GM18505 (cell line): ENCODE results near the gene MYG1.
"Not testable (repeated sequence)": the region's sequence is repeated elsewhere in the genome, so short reads cannot be mapped to it uniquely, and the experiment has no call there.

ENCODE experiments used
- ATAC-seq: cut with Tn5 transposase; IDR thresholded peaks from one replicate; pipeline ENCODE4 v1.9.1; 2021; ENCODE audit not compliant: unreplicated experiment
- POLR2A ChIP-seq: IDR thresholded peaks from 4 replicates; pipeline ENCODE4 v1.6.1; 2011; ENCODE audit warnings: borderline replicate concordance; ENCODE audit not compliant: insufficient read depth, insufficient read length; ENCODE audit errors: extremely low read depth

Gene MYG1

GRCh38 chr12:53326460-53327185 is 27.1 kb downstream of the MYG1 start:
- no peak for ATAC-seq
- no peak for TF ChIP-seq POLR2A

GRCh38 chr12:53327435-53328042 is 28.0 kb downstream of the MYG1 start:
- no peak for ATAC-seq
- no peak for TF ChIP-seq POLR2A

GRCh38 chr12:53328043-53328435 is 28.5 kb downstream of the MYG1 start:
- no peak for ATAC-seq
- TF ChIP-seq POLR2A = no peak

- no peak for ATAC-seq
- TF ChIP-seq POLR2A = no peak
These were observed 31.2 kb downstream of the MYG1 start for GRCh38 chr12:53330671-53331070.

- not testable (repeated sequence) for ATAC-seq
These were observed 32.8 kb downstream of the MYG1 start for GRCh38 chr12:53332339-53332738.

GRCh38 chr12:53332744-53333143 is 33.2 kb downstream of the MYG1 start:
- TF ChIP-seq POLR2A = no peak
- no peak for ATAC-seq

- no peak for TF ChIP-seq POLR2A
- ATAC-seq = no peak
These were observed 33.8 kb downstream of the MYG1 start for GRCh38 chr12:53333289-53333688.

GRCh38 chr12:53333845-53334244 is 34.4 kb downstream of the MYG1 start:
- ATAC-seq = no peak
- TF ChIP-seq POLR2A = no peak

- ATAC-seq = no peak
- no peak for TF ChIP-seq POLR2A
These were observed 35.3 kb downstream of the MYG1 start for GRCh38 chr12:53334822-53335221.

GRCh38 chr12:53336181-53336681 is 36.7 kb downstream of the MYG1 start, which contains the start of gene SP7:
TSS of gene SP7 (minus strand) at chr12:53336354. CDS start at chr12:53335646, 708 bp downstream.
- ATAC-seq = no peak
- no peak for TF ChIP-seq POLR2A

- no peak for ATAC-seq
- TF ChIP-seq POLR2A = no peak
These were observed 38.5 kb downstream of the MYG1 start for GRCh38 chr12:53338017-53338416.

- TF ChIP-seq POLR2A = no peak
- ATAC-seq = no peak
These were observed 39.4 kb downstream of the MYG1 start for GRCh38 chr12:53338916-53339315.

- ATAC-seq = no peak
- no peak for TF ChIP-seq POLR2A
These were observed 40.9 kb downstream of the MYG1 start for GRCh38 chr12:53340398-53340797.

- TF ChIP-seq POLR2A = no peak
- no peak for ATAC-seq
These were observed 44.0 kb downstream of the MYG1 start for GRCh38 chr12:53343449-53343848.

GRCh38 chr12:53343969-53344368 is 44.5 kb downstream of the MYG1 start:
- TF ChIP-seq POLR2A = no peak

GRCh38 chr12:53344487-53344823 is 45.0 kb downstream of the MYG1 start:
- ATAC-seq = peak; percentile 17
- TF ChIP-seq POLR2A = no peak

More at GRCh38 chr12:53343969-53344368, 44.5 kb downstream of the MYG1 start:
- ATAC-seq = no peak
